ENCODE results near the gene IQCK.

DNA sequence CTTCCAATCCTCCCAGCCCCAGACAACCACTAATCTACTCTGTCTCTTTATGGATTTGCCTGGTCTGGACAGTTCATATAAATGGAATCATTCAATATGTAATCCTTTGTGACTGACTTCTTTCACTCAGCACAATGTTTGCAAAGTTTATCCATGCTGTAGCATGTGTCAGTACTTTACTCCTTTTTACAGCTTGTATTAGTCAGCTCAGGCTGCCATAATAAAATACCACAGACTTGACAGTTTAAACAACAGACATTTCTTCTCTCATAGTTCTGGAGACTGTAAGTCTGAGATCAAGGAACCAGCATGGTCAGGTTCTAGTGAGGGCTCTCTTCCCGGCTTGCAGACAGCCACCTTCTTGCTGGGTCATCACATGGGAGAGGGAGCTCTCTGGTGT lies 125.3 kb downstream of the IQCK start:
- TF ChIP-seq, protein P1, sequence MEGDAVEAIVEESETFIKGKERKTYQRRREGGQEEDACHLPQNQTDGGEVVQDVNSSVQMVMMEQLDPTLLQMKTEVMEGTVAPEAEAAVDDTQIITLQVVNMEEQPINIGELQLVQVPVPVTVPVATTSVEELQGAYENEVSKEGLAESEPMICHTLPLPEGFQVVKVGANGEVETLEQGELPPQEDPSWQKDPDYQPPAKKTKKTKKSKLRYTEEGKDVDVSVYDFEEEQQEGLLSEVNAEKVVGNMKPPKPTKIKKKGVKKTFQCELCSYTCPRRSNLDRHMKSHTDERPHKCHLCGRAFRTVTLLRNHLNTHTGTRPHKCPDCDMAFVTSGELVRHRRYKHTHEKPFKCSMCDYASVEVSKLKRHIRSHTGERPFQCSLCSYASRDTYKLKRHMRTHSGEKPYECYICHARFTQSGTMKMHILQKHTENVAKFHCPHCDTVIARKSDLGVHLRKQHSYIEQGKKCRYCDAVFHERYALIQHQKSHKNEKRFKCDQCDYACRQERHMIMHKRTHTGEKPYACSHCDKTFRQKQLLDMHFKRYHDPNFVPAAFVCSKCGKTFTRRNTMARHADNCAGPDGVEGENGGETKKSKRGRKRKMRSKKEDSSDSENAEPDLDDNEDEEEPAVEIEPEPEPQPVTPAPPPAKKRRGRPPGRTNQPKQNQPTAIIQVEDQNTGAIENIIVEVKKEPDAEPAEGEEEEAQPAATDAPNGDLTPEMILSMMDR (IDR thresholded peaks at IDR 0.05), result no peak
- no peak for TF ChIP-seq POLR2AphosphoS5 (IDR thresholded peaks at IDR 0.05)

All from stomach (tissue), 4 donors.